GM23248 (cell line): ENCODE results near the gene MIER2. TPM values are rescaled to one million over a fixed set of nuclear protein-coding genes. Genes with fewer than 3 reads are reported as not detected.

ENCODE experiments used
- DNase-seq: peaks from one replicate; pipeline ENCODE4 v3.0.0-alpha.2; 2015
- H2AFZ ChIP-seq: fragments of 200-600 bp; sonication (generic); 2 replicates; pipeline ENCODE4 v1.6.1; 2016; ENCODE audit warnings: antibody characterized with exemption
- H3F3A ChIP-seq: fragments of 200-600 bp; sonication (generic); 2 replicates; pipeline ENCODE4 v1.6.1; 2016; ENCODE audit warnings: mild to moderate bottlenecking, antibody characterized with exemption, mixed run types; ENCODE audit not compliant: insufficient read depth
- H3K27ac ChIP-seq: fragments of 200-600 bp; sonication (generic); 2 replicates; pipeline ENCODE4 v1.5.1; 2016; ENCODE audit warnings: mild to moderate bottlenecking
- H3K27me3 ChIP-seq: fragments of 200-600 bp; sonication (generic); replicated peaks from 2 replicates; pipeline ENCODE4 v1.6.1; 2016; ENCODE audit warnings: mild to moderate bottlenecking; ENCODE audit not compliant: insufficient read depth
- H3K36me3 ChIP-seq: fragments of 200-600 bp; sonication (generic); 2 replicates; pipeline ENCODE4 v1.6.1; 2016; ENCODE audit warnings: low read depth, mild to moderate bottlenecking
- H3K4me1 ChIP-seq: fragments of 200-600 bp; sonication (generic); 2 replicates; pipeline ENCODE4 v1.6.1; 2016; ENCODE audit warnings: mild to moderate bottlenecking; ENCODE audit not compliant: insufficient read depth
- H3K4me2 ChIP-seq: fragments of 200-600 bp; sonication (generic); one replicate; pipeline ENCODE4 v1.6.1; 2016; ENCODE audit warnings: mild to moderate bottlenecking; ENCODE audit not compliant: unreplicated experiment
- H3K4me3 ChIP-seq: fragments of 200-600 bp; sonication (generic); 2 replicates; pipeline ENCODE4 v1.5.1; 2016; ENCODE audit warnings: mild to moderate bottlenecking
- H3K79me2 ChIP-seq: fragments of 200-600 bp; sonication (generic); 2 replicates; pipeline ENCODE4 v1.6.1; 2016; ENCODE audit warnings: mild to moderate bottlenecking; ENCODE audit not compliant: insufficient read depth
- H3K9ac ChIP-seq: fragments of 200-600 bp; sonication (generic); 2 replicates; pipeline ENCODE4 v1.6.1; 2016; ENCODE audit warnings: mild to moderate bottlenecking
- H3K9me2 ChIP-seq: fragments of 200-600 bp; sonication (generic); 2 replicates; pipeline ENCODE4 v1.6.1; 2016; ENCODE audit warnings: mixed run types, mild to moderate bottlenecking, moderate library complexity; ENCODE audit not compliant: insufficient read depth
- H3K9me3 ChIP-seq: fragments of 200-600 bp; sonication (generic); one replicate; pipeline ENCODE4 v1.6.1; 2017; ENCODE audit warnings: low read depth
- H4K20me1 ChIP-seq: fragments of 200-600 bp; sonication (generic); 2 replicates; pipeline ENCODE4 v1.6.0; 2016; ENCODE audit not compliant: insufficient read depth
- EZH2 ChIP-seq: fragments of 200-600 bp; sonication (generic); IDR thresholded peaks from 2 replicates; pipeline ENCODE4 v1.6.1; 2018; ENCODE audit warnings: antibody characterized with exemption, mild to moderate bottlenecking; ENCODE audit not compliant: insufficient read depth, poor library complexity, severe bottlenecking
- EZH2phosphoT487 ChIP-seq: fragments of 200-600 bp; sonication (generic); IDR thresholded peaks from 2 replicates; pipeline ENCODE4 v1.6.1; 2018; ENCODE audit warnings: antibody characterized with exemption, moderate library complexity, mild to moderate bottlenecking, low read depth; ENCODE audit not compliant: insufficient read depth
- WGBS, 2 experiments: methylation state at CpG; one replicate each; pipeline ENCODE4 v1.1.6; 2015 to 2017; ENCODE audit warnings: low lambda C conversion rate in 2 of 2, low coverage in 1 of 2; ENCODE audit errors: missing lambda C conversion rate in 2 of 2; 5-methylcytosine and 5-hydroxymethylcytosine counted together
- in situ Hi-C: fragments of 300-500 bp; cut with MboI; formaldehyde crosslinking; loops from 2 replicates; pipeline ENCODE4 v1.15.0; 2020
- polyA plus RNA-seq: library from polyadenylated mRNA; unstranded; fragments of >200 nt; fragmentation: Nextera tagmentation; extraction: Ambion mirVana; gene quantifications from 2 replicates; pipeline ENCODE4 v1.2.1, GENCODE V29; 2016
- total RNA-seq: library from RNA; depleted of rRNA; stranded (reverse); fragments of >200 nt; shearing (Covaris generic); gene quantifications from 2 replicates; pipeline ENCODE4 v1.2.3, GENCODE V29; 2014

Gene MIER2
- total and polyA plus RNA-seq, 2 experiments from 2014 or later, result 11.8 to 30.7 TPM

- Histone ChIP-seq H3K4me1 (peaks cover under 1% of the 10 kb centered on the region; the same call in 1 of the 2 replicates), H3K9me2 (no peaks in the 10 kb centered on the region), H3K79me2 (peaks cover 9% of the 10 kb centered on the region), H3K9me3 (no peaks in the 10 kb centered on the region), H3K36me3 (no peaks in the 10 kb centered on the region), H3K4me2 (no peak overlapping the region), H3K27ac (no peak overlapping the region), H3K27me3 (no peaks in the 10 kb centered on the region), H2AFZ (no peak overlapping the region), H3K4me3 (no peak overlapping the region), H3F3A (peaks cover 12% of the 10 kb centered on the region; the same call in 1 of the 2 replicates), H3K9ac (no peak overlapping the region), H4K20me1 (no peaks in the 10 kb centered on the region)
- TF ChIP-seq EZH2phosphoT487 (no peak), EZH2 (no peak)
- WGBS, 2 experiments, result 56 to 59% methylated on average over 26 of the region's 26 CpGs
- peak; percentile 11 for DNase-seq
- in situ Hi-C loops, result no loop called here
These were observed 3.6 kb upstream of the MIER2 start for GRCh38 chr19:347946-348861.

GRCh38 chr19:345320-345879, 804 bp upstream of the MIER2 start:
- Histone ChIP-seq H3K27ac (no peak overlapping the region), H3K9me2 (no peaks in the 10 kb centered on the region), H3K9me3 (no peaks in the 10 kb centered on the region), H4K20me1 (peaks cover 4% of the 10 kb centered on the region; the same call in 1 of the 2 replicates), H3F3A (peaks cover 17% of the 10 kb centered on the region; the same call in 1 of the 2 replicates), H2AFZ (no peak overlapping the region), H3K4me3 (no peak overlapping the region), H3K4me2 (no peak overlapping the region), H3K27me3 (no peaks in the 10 kb centered on the region), H3K9ac (no peak overlapping the region), H3K79me2 (peaks cover 37% of the 10 kb centered on the region), H3K36me3 (no peaks in the 10 kb centered on the region), H3K4me1 (peaks cover 19% of the 10 kb centered on the region)
- 62 to 63% methylated on average over 23 of the region's 23 CpGs for WGBS, 2 experiments
- peak; percentile 6 for DNase-seq
- TF ChIP-seq EZH2 (no peak), EZH2phosphoT487 (no peak)
- in situ Hi-C loops, result no loop called here

- Histone ChIP-seq H3K9me3 (no peaks in the 10 kb centered on the region), H3K9me2 (no peaks in the 10 kb centered on the region), H3K4me1 (peaks cover 19% of the 10 kb centered on the region), H3K4me3 (peak overlapping the region; percentile 70), H3K36me3 (no peaks in the 10 kb centered on the region), H3K27ac (peak overlapping the region; percentile 89), H4K20me1 (peaks cover 4% of the 10 kb centered on the region; the same call in 1 of the 2 replicates), H3K9ac (peak overlapping the region; percentile 84), H3K79me2 (peaks cover 50% of the 10 kb centered on the region), H3F3A (peaks cover 17% of the 10 kb centered on the region; the same call in 1 of the 2 replicates), H3K27me3 (no peaks in the 10 kb centered on the region), H3K4me2 (peak overlapping the region; percentile 81), H2AFZ (peak overlapping the region; percentile 33)
- in situ Hi-C loops, result no loop called here
- peak; percentile 73 for DNase-seq
- no peak for TF ChIP-seq EZH2
- no peak for TF ChIP-seq EZH2phosphoT487
- WGBS, 2 experiments, result 2% methylated on average over 22 to 38 of the region's 70 CpGs
These were observed 513 bp downstream of the MIER2 start for GRCh38 chr19:343941-344624.

GRCh38 chr19:343451-343931, 1.1 kb downstream of the MIER2 start:
- H3K36me3 ChIP-seq, result no peaks in the 10 kb centered on the region
- TF ChIP-seq EZH2, result no peak
- no peak for TF ChIP-seq EZH2phosphoT487
- peak overlapping the region; percentile 84 for H3K9ac ChIP-seq
- no peaks in the 10 kb centered on the region for H3K9me2 ChIP-seq
- H3K4me2 ChIP-seq, result peak overlapping the region; percentile 81
- H2AFZ ChIP-seq, result peak overlapping the region; percentile 33
- no peaks in the 10 kb centered on the region for H3K27me3 ChIP-seq
- peak; percentile 45 for DNase-seq
- peak overlapping the region; percentile 70 for H3K4me3 ChIP-seq
- H3K79me2 ChIP-seq, result peaks cover 56% of the 10 kb centered on the region
- peaks cover 19% of the 10 kb centered on the region for H3K4me1 ChIP-seq
- peaks cover 17% of the 10 kb centered on the region; the same call in 1 of the 2 replicates for H3F3A ChIP-seq
- 37 to 43% methylated on average over 16 to 19 of the region's 19 CpGs for WGBS, 2 experiments
- H4K20me1 ChIP-seq, result peaks cover 4% of the 10 kb centered on the region; the same call in 1 of the 2 replicates
- H3K27ac ChIP-seq, result peak overlapping the region; percentile 89
- H3K9me3 ChIP-seq, result no peaks in the 10 kb centered on the region
- in situ Hi-C loops, result no loop called here
